WI38 (cell line): ENCODE results near the gene KIAA0319L.
"Not testable (repeated sequence)": the region's sequence is repeated elsewhere in the genome, so short reads cannot be mapped to it uniquely, and the experiment has no call there.

ENCODE experiments used
- H3K4me3 ChIP-seq: 2 replicates; pipeline ENCODE4 v1.5.1; 2011; ENCODE audit warnings: low read depth, mild to moderate bottlenecking, control low read depth, low read length
- CTCF ChIP-seq: IDR thresholded peaks from 2 replicates; pipeline ENCODE4 v1.5.1; 2012; ENCODE audit warnings: low read depth, mild to moderate bottlenecking, control low read depth, low read length

Gene KIAA0319L

GRCh38 chr1:35589516-35590427 is 32.6 kb upstream of the KIAA0319L start:
- H3K4me3 ChIP-seq = no peak overlapping the region
- no peak for TF ChIP-seq CTCF

DNA sequence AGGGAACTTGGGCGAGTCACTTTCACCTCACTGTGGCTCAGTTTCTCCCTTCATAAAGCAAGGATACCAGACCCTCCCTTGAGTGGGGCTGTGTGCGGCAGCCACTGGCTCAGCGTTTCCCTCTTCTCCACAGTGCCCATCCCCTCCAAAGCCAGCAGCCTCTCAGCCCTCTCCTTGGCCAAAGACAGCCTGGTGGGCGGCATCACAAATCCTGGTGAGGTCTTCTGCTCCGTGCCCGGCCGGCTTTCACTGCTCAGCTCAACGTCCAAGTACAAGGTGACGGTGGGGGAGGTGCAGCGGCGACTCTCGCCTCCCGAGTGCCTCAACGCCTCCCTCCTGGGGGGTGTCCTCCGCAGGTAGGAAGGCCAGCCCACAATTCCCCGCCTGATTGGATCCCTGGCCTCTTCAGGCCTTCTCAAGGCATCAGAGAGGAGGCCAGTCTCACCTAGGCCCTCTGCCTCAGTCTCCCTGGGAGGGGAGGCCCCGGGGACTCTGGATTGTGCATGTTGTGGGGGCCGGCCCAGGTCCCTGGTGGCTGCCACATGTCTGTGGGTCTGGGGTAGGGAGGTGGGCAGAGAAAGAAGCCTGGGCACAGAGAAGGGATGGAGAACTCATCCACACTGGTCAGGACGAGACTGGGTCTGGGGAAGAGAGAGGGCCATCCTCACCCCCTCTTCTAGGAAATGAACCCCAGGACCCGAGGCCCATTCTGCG is 31.2 kb upstream of the KIAA0319L start:
- no peak for TF ChIP-seq CTCF
- H3K4me3 ChIP-seq = no peak overlapping the region

DNA sequence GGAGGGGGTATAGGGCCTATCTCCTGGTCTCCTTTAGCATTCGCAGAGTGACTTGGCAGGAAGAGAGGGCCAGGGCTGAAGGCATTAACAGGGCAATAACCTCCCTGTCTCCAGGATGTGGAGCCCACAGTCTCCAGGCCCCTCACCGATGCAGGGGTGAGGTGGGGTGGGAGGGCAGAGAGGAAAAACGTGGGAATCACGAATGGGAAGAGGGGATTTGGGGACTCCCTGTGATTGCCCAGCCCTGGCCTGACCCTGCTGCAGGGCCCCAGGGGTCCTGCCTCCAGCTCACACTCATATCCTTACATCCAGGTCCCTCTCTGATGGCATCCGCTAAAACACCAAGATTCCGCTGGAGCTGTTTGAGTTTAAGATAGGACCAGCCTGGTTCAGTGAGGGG is 30.5 kb upstream of the KIAA0319L start:
- no peak overlapping the region for H3K4me3 ChIP-seq
- no peak for TF ChIP-seq CTCF

DNA sequence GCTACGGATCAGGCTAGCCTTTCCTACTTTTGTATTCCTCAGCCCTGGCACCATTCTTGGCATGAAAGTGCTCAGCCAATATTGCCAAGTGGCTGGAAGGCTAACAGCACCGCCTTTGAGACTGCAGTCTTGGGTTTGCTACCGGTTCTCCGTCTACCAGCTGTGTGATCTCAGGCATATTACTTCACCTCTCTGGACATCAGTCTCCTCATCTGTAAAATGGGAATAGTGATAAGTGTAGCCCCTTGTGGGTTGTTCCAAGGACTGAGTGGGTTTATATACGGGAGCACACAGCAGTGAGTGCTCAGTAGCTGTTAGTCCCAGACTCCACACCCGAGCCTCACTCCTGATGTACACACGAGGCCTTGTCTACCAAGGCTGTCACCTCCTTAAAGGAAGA is 29.6 kb upstream of the KIAA0319L start:
- no peak for TF ChIP-seq CTCF

DNA sequence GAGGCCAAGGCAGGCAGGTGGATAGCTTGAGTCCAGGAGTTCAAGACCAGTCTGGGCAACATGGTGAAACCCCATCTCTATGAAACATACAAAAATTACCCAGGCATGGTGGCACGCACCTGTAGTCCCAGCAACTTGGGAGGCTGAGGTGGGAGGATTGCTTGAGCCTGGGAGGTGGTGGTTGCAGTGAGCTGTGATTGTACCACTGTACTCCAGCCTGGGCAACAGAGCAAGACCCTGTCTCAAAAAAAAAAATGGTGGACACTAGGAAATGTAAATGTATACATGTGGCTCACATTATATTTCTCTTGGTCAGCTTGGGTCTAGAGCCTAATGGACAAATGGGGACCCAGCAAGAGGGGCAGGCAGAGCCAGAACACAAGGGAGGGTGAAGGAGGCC is 28.6 kb upstream of the KIAA0319L start:
- H3K4me3 ChIP-seq = not testable (repeated sequence)

More for the DNA sequence above, 29.6 kb upstream of the KIAA0319L start:
- no peak overlapping the region for H3K4me3 ChIP-seq

DNA sequence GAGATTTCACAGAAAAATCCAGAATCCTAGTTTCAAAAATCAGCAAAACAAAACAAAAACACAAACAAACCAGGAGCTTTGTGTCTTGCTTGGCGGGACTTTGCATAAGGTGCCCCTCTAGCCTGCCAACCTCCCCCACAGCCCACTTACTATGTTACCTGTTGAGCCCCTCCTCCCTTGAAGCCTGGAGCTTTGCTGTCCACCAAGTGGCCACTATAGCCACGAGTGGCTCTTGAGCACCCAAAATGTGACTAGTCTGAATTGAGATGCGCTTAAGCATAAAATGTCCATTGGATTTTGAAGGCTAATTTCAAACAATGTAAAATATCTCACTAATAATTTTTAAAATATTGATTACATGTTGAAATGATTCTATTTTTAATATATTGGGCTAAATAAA is 28.1 kb upstream of the KIAA0319L start:
- H3K4me3 ChIP-seq = no peak overlapping the region
- TF ChIP-seq CTCF = no peak

DNA sequence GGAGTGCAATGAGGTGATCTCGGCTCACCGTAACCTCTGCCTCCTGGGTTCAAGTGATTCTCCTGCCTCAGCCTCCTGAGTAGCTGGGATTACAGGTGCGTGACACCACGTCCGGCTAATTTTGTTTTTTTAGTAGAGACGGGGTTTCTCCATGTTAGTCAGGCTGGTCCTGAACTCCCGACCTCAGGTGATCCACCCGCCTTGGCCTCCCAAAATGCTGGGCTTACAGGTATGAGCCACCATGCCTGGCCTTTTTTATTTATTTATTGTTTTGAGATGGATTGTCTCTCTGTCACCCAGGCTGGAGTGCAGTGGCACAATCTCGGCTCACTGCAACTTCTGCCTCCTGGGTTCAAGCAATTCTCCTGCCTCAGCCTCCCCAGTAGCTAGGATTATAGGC is 24.4 kb upstream of the KIAA0319L start:
- H3K4me3 ChIP-seq = not testable (repeated sequence)

GRCh38 chr1:35580949-35581388 is 23.8 kb upstream of the KIAA0319L start:
- no peak for TF ChIP-seq CTCF
- no peak overlapping the region for H3K4me3 ChIP-seq
